Measurements from ENCODE around the gene TRIM38.
"Not testable (repeated sequence)": the region's sequence is repeated elsewhere in the genome, so short reads cannot be mapped to it uniquely, and the experiment has no call there.

Gene TRIM38

GRCh38 chr6:26009817-26010216 lies 47.2 kb downstream of the TRIM38 start:
- no peak for DNase-seq

- no peak for DNase-seq
Observed at GRCh38 chr6:26012061-26012460, 49.5 kb downstream of the TRIM38 start.

- DNase-seq = not testable (repeated sequence)
Observed at GRCh38 chr6:26014386-26014785, 51.8 kb downstream of the TRIM38 start.

DNA sequence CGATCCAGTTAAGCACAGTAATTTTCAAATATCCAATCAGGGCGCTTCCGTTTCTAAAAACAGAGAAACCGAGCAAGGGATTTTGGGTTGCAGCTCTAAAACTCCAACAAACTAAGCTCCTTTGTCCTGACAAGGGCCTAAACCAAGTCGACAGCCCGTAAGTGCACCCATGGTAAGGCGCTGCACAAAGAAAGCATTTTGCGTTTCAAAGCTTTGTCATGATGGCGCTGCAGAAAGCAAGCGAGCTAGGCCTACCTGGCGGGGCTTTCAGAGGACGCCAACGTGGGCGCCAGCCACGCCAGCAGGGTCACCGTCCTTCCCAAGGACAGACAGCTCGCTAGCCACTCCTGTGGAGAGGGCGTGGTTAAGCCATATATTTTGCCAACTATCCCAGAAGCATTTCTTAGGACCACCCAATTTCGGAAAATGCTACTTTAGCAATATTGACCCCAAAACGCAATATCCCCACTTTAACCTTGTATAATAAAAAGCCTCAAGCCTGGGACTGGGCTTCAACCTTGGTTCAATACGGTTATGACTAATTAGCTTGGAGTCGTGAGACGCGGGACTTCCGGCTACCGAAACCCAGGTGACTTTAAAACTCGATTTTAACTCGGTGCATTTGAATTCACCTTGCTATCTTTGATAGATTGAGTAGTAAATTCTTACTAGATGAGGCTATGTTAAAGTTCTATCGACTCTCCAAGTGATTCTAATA lies 53.8 kb downstream of the TRIM38 start:
- no peak for DNase-seq

DNA sequence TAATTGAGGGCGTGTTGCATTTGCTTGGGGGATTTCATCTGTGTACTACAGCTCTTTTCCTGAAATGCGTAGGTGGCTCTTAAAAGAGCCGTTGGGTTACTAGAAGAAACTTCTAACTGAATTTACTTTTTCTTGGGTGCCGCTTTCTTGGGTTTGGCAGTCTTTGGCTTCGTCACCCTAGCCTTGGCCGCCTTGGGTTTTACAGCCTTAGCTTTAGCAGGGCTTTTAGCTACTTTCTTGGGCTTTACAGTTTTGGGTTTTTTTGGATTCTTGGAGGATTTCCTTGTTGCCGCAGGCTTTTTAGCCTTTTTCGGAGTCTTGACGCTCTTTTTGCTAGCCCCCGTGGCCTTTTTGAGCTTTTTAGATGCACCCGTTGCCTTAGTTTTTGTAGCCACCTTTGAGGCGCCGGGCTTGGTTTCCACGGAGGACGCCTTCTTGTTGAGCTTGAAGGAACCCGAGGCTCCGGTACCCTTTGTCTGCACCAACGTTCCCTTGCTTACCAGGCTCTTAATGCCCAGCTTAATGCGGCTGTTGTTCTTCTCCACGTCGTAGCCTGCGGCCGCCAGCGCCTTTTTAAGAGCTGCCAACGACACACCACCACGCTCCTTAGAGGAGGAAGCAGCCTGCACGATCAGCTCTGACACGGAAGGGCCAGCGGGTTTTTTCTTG lies 54.5 kb downstream of the TRIM38 start:
- DNase-seq = no peak

- DNase-seq = peak; percentile 59
Observed at GRCh38 chr6:26017632-26017966, 55.0 kb downstream of the TRIM38 start.

DNA sequence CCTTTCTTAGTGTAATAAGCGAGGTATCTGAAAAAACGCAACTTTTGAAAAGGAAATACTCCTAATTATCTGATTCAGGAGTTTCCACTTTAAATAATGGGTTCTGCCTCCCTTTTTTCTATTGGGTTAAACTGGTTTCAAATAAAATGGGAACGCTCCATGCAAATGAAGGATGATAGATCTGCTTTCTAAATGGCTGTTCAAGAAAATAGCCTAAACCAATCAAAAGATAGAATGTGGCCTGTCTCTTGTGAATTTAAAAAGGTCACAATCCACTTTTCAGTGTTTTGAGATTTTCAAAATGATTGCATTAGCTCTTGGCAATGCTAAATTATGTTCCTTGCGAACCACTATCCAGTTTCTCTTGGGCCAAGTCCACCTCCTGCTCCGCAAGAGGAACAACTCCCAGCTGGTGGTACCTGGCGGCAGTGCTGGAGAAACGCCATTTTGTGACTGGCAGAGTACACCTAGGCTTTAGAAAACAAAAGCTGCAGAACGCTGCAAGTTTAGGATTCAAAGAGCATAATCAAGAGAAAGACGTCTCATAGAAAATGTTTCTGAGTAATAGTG lies 56.7 kb downstream of the TRIM38 start:
- no peak for DNase-seq

DNA sequence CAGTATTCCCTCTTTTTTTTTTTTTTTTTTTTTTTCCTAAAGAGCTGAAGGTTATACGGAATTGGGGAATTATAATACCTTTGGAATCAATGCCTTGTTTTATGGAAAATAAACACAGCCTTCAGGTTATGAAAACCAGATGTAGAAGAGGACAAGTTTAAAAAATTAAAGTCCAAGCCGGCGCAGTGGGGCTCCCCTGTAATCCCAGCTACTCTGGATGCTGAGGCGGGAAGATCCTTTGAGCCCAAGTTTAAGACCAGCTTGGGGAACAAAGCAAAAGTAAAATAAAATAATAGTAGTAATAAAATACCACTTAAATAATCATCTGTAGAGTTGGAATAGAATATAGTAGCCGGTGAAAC lies 57.3 kb downstream of the TRIM38 start:
- DNase-seq = no peak

DNA sequence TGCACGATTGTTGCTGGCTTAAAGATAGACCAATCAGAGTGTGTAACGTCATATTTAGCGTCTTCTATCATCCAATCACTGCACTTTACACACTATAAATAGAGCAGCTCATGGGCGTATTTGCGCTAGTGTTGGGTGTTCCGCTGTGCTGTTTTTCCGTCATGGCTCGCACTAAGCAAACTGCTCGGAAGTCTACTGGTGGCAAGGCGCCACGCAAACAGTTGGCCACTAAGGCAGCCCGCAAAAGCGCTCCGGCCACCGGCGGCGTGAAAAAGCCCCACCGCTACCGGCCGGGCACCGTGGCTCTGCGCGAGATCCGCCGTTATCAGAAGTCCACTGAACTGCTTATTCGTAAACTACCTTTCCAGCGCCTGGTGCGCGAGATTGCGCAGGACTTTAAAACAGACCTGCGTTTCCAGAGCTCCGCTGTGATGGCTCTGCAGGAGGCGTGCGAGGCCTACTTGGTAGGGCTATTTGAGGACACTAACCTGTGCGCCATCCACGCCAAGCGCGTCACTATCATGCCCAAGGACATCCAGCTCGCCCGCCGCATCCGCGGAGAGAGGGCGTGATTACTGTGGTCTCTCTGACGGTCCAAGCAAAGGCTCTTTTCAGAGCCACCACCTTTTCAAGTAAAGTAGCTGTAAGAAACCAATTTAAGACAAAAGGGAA lies 57.9 kb downstream of the TRIM38 start:
- DNase-seq = peak; percentile 85

DNA sequence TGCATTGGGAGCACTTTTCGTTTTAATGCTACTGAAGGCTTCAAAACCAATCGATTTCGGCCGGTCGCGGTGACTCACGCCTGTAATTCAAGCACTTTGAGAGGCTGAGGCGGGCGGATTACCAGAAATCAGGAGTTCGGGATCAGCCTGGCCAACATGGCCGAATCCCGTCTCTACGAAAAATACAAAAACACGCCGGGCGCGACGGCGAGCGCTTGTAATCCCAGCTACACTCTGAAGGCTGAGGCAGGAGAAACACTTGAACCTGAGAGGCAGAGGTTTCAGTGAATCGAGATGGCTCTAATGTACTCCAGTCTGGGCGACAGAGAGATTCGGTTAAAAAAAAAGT lies 58.4 kb downstream of the TRIM38 start:
- peak; percentile 81 for DNase-seq

DNA sequence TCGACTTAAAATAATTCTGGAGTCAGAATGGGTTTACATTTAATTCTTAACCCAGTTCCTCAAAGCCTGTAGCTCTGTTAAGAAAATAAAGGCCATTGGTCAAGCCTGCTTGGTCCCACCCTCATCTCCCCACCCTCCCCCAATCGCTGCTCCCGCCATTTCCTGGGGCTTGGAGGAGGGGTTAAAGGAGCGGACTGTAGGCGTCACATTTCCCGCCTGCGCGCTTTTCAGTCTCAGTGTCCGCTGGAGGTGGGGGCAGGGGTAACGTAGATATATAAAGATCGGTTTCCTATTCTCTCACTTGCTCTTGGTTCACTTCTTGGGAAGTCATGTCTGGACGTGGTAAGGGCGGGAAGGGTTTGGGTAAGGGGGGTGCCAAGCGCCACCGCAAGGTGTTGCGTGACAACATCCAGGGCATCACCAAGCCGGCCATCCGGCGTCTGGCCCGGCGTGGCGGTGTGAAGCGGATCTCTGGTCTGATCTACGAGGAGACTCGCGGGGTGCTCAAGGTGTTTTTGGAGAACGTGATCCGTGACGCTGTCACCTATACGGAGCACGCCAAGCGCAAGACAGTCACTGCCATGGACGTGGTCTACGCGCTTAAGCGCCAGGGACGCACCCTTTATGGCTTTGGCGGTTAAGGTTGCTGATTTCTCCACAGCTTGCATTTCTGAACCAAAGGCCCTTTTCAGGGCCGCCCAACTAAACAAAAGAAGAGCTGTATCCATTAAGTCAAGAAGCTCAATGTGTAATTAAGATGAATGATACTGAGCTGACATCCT lies 58.9 kb downstream of the TRIM38 start:
- DNase-seq = peak; percentile 96

- peak; percentile 72 for DNase-seq
Observed at GRCh38 chr6:26022132-26022472, 59.5 kb downstream of the TRIM38 start.

DNA sequence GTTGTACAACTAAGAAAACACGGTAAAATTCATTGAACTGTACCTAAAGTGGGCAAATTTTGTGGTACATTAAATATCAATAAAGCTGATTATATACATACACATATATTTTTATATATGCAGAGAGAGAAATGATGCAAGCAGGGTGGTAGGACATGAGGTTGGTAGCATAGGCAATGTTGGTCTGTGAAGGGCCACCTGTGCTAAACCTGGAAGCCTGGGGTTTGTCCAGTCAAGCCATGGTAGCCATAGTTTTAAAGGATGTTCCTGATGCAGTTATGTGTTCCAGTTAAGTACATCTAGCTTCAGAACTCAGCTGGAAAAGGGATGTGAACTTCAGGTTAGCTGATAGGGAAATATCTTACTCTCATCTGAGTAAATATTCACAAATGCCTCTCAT lies 60.1 kb downstream of the TRIM38 start:
- DNase-seq = no peak

- DNase-seq = no peak
Observed at GRCh38 chr6:26024651-26025046, 62.0 kb downstream of the TRIM38 start.

GRCh38 chr6:26025047-26025893 lies 62.7 kb downstream of the TRIM38 start:
- peak; percentile 74 for DNase-seq

- peak; percentile 98 for DNase-seq
Observed at GRCh38 chr6:26025894-26026832, 63.6 kb downstream of the TRIM38 start.

DNA sequence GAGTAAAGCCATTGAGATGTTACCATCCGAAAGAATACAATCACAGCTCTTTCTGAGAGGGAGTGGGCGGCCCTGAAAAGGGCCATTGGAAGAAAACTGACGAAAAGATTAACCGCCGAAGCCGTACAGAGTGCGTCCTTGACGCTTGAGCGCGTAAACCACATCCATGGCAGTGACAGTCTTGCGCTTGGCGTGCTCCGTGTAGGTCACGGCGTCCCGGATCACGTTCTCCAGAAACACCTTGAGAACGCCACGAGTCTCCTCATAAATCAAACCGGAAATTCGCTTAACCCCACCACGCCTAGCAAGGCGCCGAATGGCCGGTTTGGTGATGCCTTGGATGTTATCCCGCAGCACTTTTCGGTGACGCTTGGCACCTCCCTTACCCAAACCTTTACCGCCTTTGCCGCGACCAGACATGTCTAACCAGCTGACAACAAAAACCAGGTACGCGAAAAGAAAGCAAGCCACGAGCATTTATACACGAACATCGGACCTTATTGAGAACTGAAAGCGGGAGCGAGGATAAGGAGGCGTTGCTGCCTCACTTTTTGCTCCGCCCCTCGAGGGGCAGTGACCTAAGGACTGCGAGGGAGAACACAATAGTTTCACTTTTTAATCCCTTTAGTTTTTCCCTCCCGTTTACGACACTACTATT lies 64.4 kb downstream of the TRIM38 start:
- DNase-seq = peak; percentile 93

- DNase-seq = no peak
Observed at GRCh38 chr6:26027491-26028211, 65.0 kb downstream of the TRIM38 start.

GRCh38 chr6:26028212-26028745 lies 65.7 kb downstream of the TRIM38 start:
- DNase-seq = no peak

Data from islet precursor cell (in vitro differentiated cells).